SJSA1 (cell line): Measurements from ENCODE around the gene GLDC. TPM values are rescaled to one million over a fixed set of nuclear protein-coding genes. Genes with fewer than 3 reads are reported as not detected.

Experiments used
- DNase-seq, 2 experiments: peaks; one replicate each; pipeline ENCODE4 v3.0.0-alpha.2; 2015 to 2020; ENCODE audit warnings: low spot score in 2 of 2, low read depth in 1 of 2
- H3K27ac ChIP-seq: fragments of 250-450 bp; sonication (Bioruptor Pico); 2 replicates; pipeline ENCODE4 v1.5.1; 2020; ENCODE audit warnings: mild to moderate bottlenecking, moderate library complexity
- H3K27me3 ChIP-seq: fragments of 250-450 bp; sonication (Bioruptor Pico); replicated peaks from 2 replicates; pipeline ENCODE4 v1.5.1; 2020; ENCODE audit warnings: mild to moderate bottlenecking, moderate library complexity
- H3K36me3 ChIP-seq: fragments of 250-450 bp; sonication (Bioruptor Pico); 2 replicates; pipeline ENCODE4 v1.5.1; 2020; ENCODE audit warnings: mild to moderate bottlenecking
- H3K4me1 ChIP-seq: fragments of 250-450 bp; sonication (Bioruptor Pico); replicated peaks from 2 replicates; pipeline ENCODE4 v1.6.1; 2021; ENCODE audit warnings: mild to moderate bottlenecking
- H3K4me3 ChIP-seq: fragments of 250-450 bp; sonication (Bioruptor Pico); 2 replicates; pipeline ENCODE4 v1.5.1; 2020; ENCODE audit warnings: mild to moderate bottlenecking
- H3K9me3 ChIP-seq: fragments of 250-450 bp; sonication (Bioruptor Pico); replicated peaks from 2 replicates; pipeline ENCODE4 v1.5.1; 2020; ENCODE audit warnings: mild to moderate bottlenecking
- total RNA-seq: library from RNA; depleted of rRNA; stranded (reverse); fragments of >200 nt; shearing (Covaris generic); gene quantifications from 2 replicates; pipeline ENCODE4 v1.2.3, GENCODE V29; 2014; rRNA removed

GLDC gene
- total RNA-seq, 1 experiment from 2014 or later = 0.18 TPM

GRCh38 chr9:6522263-6522662 is 123.3 kb downstream of the GLDC start:
- H3K9me3 ChIP-seq = no peaks in the 10 kb centered on the region

DNA sequence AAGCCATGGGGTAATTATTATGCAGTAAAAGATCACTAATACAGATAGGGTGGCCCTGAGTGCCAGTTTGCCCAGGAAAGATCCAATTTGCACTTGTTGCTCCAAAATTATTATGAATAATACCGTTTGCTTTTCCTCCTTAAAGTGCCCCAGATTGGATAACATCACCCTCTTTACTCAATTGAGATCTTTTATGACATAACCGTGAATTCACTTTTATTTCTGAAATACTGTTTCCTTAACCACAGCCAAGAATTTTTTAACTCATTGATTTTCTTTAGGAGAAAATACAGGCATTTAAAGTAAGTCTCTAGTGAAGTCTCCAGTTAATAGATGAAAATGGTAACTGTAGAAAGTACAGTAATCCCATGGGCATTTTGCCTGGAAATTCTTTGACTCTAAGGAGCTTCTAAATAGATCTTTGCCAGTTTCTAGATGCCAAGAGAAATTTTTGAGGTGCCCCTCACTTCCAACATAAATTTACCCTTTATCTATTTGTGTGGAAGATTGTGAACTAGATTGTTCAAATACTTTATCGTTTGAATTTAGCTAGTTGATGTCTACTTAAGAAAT is 133.4 kb downstream of the GLDC start:
- no peaks in the 10 kb centered on the region for H3K4me1 ChIP-seq
- H3K27me3 ChIP-seq = no peaks in the 10 kb centered on the region
- no peaks in the 10 kb centered on the region for H3K9me3 ChIP-seq
- no peaks in the 10 kb centered on the region for H3K36me3 ChIP-seq
- H3K27ac ChIP-seq = no peak overlapping the region
- no peak for DNase-seq
- H3K4me3 ChIP-seq = no peak overlapping the region

More at GRCh38 chr9:6522263-6522662, 123.3 kb downstream of the GLDC start:
- Histone ChIP-seq H3K27me3 (no peaks in the 10 kb centered on the region), H3K36me3 (no peaks in the 10 kb centered on the region), H3K4me3 (no peak overlapping the region), H3K4me1 (peaks cover 5% of the 10 kb centered on the region), H3K27ac (no peak overlapping the region)
- DNase-seq = no peak

DNA sequence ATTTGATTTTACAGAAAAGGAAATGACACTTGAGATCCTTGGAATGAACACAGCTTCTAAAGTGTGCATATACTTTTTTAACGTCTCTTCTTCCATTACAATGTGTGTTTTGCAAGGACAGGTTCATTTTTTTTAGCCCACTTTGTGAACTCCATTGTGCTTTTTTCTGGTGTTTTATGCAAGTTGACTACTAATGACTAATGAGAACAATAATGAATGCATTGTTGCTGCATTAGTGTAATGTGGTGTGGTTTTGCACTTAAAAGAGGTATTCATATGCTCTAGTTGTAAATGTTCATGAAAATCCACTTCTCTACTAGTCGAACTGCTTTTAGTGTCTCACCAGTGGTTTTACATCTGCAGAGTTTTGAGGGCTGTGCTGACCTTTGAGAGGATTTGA is 139.0 kb downstream of the GLDC start:
- H3K36me3 ChIP-seq = no peaks in the 10 kb centered on the region
- no peak overlapping the region for H3K4me3 ChIP-seq
- no peak overlapping the region for H3K27ac ChIP-seq
- H3K4me1 ChIP-seq = no peaks in the 10 kb centered on the region
- H3K27me3 ChIP-seq = no peaks in the 10 kb centered on the region
- no peak for DNase-seq
- H3K9me3 ChIP-seq = no peaks in the 10 kb centered on the region

DNA sequence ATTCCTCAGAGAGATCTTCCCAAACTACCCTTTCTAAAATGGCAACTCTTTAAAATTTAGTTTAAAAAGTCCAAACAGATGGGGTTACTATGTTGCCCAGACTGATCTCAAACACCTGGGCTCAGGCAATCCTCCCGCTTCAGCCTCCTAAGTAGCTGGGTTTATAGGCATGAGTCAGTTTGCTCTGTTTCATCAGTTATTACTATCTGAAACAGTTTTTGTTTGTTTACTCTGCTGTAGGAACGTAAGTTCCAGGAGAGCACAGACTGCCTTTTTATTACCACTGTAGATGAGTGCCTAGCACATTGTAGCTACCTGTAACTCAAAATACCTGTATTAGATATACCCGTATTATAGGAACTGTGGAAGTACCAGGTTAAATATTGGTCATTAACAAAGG is 143.1 kb downstream of the GLDC start:
- Histone ChIP-seq H3K36me3 (peaks cover 10% of the 10 kb centered on the region), H3K4me3 (no peak overlapping the region), H3K27ac (no peak overlapping the region)

GRCh38 chr9:6501526-6502210 is 143.9 kb downstream of the GLDC start:
- Histone ChIP-seq H3K27me3 (no peaks in the 10 kb centered on the region), H3K9me3 (no peaks in the 10 kb centered on the region), H3K4me3 (no peak overlapping the region), H3K36me3 (peaks cover 10% of the 10 kb centered on the region), H3K27ac (no peak overlapping the region), H3K4me1 (peaks cover 10% of the 10 kb centered on the region)
- DNase-seq = no peak

More for the DNA sequence above, 143.1 kb downstream of the GLDC start:
- Histone ChIP-seq H3K4me1 (peaks cover 10% of the 10 kb centered on the region), H3K9me3 (no peaks in the 10 kb centered on the region), H3K27me3 (no peaks in the 10 kb centered on the region)
- no peak for DNase-seq

- H3K9me3 ChIP-seq = no peaks in the 10 kb centered on the region
- no peak overlapping the region for H3K4me3 ChIP-seq
- H3K4me1 ChIP-seq = peaks cover 10% of the 10 kb centered on the region
- no peak overlapping the region for H3K27ac ChIP-seq
- H3K27me3 ChIP-seq = no peaks in the 10 kb centered on the region
- H3K36me3 ChIP-seq = peaks cover 12% of the 10 kb centered on the region
- no peak for DNase-seq
These were observed 146.5 kb downstream of the GLDC start for GRCh38 chr9:6498982-6499381.

DNA sequence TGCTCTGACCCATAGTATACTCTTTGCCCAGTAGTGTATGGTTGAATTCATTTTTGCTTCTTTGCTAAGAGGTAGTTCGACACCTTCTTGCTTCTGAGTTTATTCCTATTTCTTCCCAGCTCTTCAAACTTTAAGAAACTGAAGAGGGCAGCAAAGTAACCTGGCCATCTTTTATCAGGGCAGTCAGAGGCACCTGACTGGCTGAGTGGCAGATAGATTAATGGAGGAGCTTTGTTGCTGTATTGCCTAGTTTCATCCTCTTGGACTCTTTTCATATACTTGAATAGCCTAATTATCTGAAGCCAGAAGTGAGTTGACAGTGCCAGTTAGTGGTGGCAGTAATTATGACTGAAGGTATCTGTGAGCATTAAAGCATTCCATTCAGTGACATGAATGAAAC is 150.1 kb downstream of the GLDC start:
- Histone ChIP-seq H3K36me3 (peaks cover 11% of the 10 kb centered on the region), H3K4me1 (peaks cover 10% of the 10 kb centered on the region), H3K4me3 (no peak overlapping the region), H3K27ac (no peak overlapping the region), H3K9me3 (no peaks in the 10 kb centered on the region), H3K27me3 (no peaks in the 10 kb centered on the region)
- no peak for DNase-seq

DNA sequence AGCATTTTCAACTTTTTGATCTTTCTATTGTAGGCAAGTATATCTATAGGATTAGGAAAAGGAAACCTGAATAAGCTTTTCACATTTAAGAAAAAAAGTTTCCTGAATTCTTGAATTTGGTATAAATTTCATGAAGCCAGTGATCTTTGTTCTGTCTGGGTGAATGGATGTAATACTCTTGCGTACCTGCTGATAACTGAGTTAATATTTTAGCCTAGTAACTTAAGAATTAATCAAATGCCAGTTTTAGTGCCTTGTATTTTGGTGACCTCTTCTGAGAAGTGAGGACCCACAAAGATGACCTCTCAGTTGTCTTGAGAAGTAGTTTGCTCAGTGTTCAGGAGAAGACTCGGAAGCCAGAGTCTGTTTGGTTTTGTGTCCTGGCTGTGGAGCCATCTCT is 154.7 kb downstream of the GLDC start:
- Histone ChIP-seq H3K27ac (no peak overlapping the region), H3K4me3 (no peak overlapping the region), H3K4me1 (no peaks in the 10 kb centered on the region), H3K36me3 (no peaks in the 10 kb centered on the region; the same call in none of the 2 replicates), H3K27me3 (no peaks in the 10 kb centered on the region), H3K9me3 (no peaks in the 10 kb centered on the region)
- DNase-seq = no peak

- Histone ChIP-seq H3K36me3 (no peaks in the 10 kb centered on the region; the same call in none of the 2 replicates), H3K27me3 (no peaks in the 10 kb centered on the region), H3K27ac (no peak overlapping the region), H3K9me3 (no peaks in the 10 kb centered on the region), H3K4me1 (no peaks in the 10 kb centered on the region), H3K4me3 (no peak overlapping the region)
- no peak for DNase-seq
These were observed 156.4 kb downstream of the GLDC start for GRCh38 chr9:6489099-6489498.

DNA sequence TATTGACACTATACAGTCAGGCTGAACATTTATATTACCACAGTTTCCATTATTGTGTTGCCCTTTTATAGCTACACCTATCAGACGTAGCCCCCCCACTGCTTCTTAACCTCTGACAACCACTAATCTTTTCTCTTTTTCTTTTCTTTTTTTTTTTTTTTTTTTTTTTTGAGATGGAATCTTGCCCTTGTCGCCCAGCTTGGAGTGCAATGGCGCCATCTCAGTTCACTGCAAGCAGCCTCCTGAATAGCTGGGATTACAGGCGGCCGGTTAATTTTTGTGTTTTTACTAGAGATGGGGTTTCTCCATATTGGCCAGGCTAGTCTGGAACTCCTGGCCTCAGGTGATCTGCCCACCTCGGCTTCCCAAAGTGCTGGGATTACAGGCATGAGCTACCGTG is 157.1 kb downstream of the GLDC start:
- Histone ChIP-seq H3K4me1 (no peaks in the 10 kb centered on the region), H3K9me3 (no peaks in the 10 kb centered on the region), H3K4me3 (no peak overlapping the region), H3K27me3 (no peaks in the 10 kb centered on the region), H3K27ac (no peak overlapping the region), H3K36me3 (no peaks in the 10 kb centered on the region; the same call in none of the 2 replicates)
- no peak for DNase-seq

GRCh38 chr9:6484210-6484609 is 161.3 kb downstream of the GLDC start:
- Histone ChIP-seq H3K9me3 (no peaks in the 10 kb centered on the region), H3K4me3 (no peak overlapping the region), H3K27me3 (no peaks in the 10 kb centered on the region), H3K4me1 (no peaks in the 10 kb centered on the region), H3K27ac (no peak overlapping the region), H3K36me3 (peaks cover 3% of the 10 kb centered on the region)
- DNase-seq = no peak

Other genes starting within 250 kb of the GLDC start
- gene UHRF2, start 232.5 kb downstream of the GLDC start, total RNA-seq = 19.0 and 20.9 TPM in 2 replicates
- 3.4 and 5.1 TPM in 2 replicates for gene KDM4C, start 112.2 kb upstream of the GLDC start, total RNA-seq